GM12878 (cell line): Measurements from ENCODE around the gene LORICRIN. TPM values are rescaled to one million over a fixed set of nuclear protein-coding genes. Genes with fewer than 3 reads are reported as not detected.

Experiments
- ATAC-seq: fragments of 200-7000 bp; cut with Tn5 transposase; 3 replicates; pipeline ENCODE4 v1.9.1; 2020; ENCODE audit warnings: mild to moderate bottlenecking, moderate library complexity
- BruUV-seq: library from RNA; stranded (reverse); fragments of 400-500 nt; replicated peaks from 2 replicates; lab custom pipeline; 2021; lab: Mats Ljungman, UMichigan
- CTCF ChIA-PET: fragments of 300-600 bp; sonication (Branson Sonifier 250); formaldehyde crosslinking; extraction: SDS; loops from one replicate; lab custom pipeline; 2021; ENCODE audit warnings: inconsistent platforms; lab: Yijun Ruan, JAX
- POLR2A ChIA-PET: fragments of 350-600 bp; formaldehyde crosslinking; extraction: SDS; loops from one replicate; lab custom pipeline; 2021; ENCODE audit warnings: inconsistent platforms; lab: Charles Lee
- RAD21 ChIA-PET: fragments of 300-600 bp; sonication (Branson Sonifier 250); formaldehyde crosslinking; loops from one replicate; lab custom pipeline; 2023; ENCODE audit warnings: antibody characterized with exemption; ENCODE audit not compliant: unreplicated experiment; lab: Charles Lee
- SMC1A ChIA-PET: fragments of 300-600 bp; sonication (Branson Sonifier 250); formaldehyde crosslinking; loops from one replicate; lab custom pipeline; 2023; ENCODE audit not compliant: unreplicated experiment, uncharacterized antibody; lab: Charles Lee
- DNase-seq: peaks from one replicate; pipeline ENCODE4 v3.0.0-alpha.2; 2011; ENCODE audit warnings: low read depth, low spot score
- FAIRE-seq: peaks from 3 replicates; lab custom pipeline; 2011; peaks lifted over from hg19 to GRCh38; lab: Jason Lieb, UNC
- H2AFZ ChIP-seq: 2 replicates; pipeline ENCODE4 v1.6.0; 2011; ENCODE audit warnings: low read depth, low read length, control low read depth; ENCODE audit not compliant: control insufficient read depth
- H3K27ac ChIP-seq: 2 replicates; pipeline ENCODE4 v1.5.1; 2011; ENCODE audit warnings: control low read depth; ENCODE audit not compliant: control insufficient read depth, insufficient read depth
- H3K27me3 ChIP-seq, 2 experiments: replicated peaks in 1 of 2; 2 replicates each; pipeline versions ENCODE4 v1.6.0 to v1.6.1; 2011; ENCODE audit warnings: low read length in 1 of 2; ENCODE audit not compliant: control insufficient read depth in 2 of 2, insufficient read depth in 2 of 2
- H3K36me3 ChIP-seq, 2 experiments: 2 replicates each; pipeline ENCODE4 v1.5.1; 2011; ENCODE audit warnings: low read length in 1 of 2; ENCODE audit not compliant: control insufficient read depth in 2 of 2, insufficient read depth in 2 of 2
- H3K4me1 ChIP-seq: 2 replicates; pipeline ENCODE4 v1.6.1; 2011; ENCODE audit warnings: mild to moderate bottlenecking, low read length, moderate library complexity, mixed read lengths; ENCODE audit not compliant: control insufficient read depth, insufficient read depth
- H3K4me2 ChIP-seq: 2 replicates; pipeline ENCODE4 v1.6.0; 2011; ENCODE audit warnings: control low read depth; ENCODE audit not compliant: control insufficient read depth, insufficient read depth
- H3K4me3 ChIP-seq: fragments of 200-600 bp; sonication (generic); 2 replicates; pipeline ENCODE4 v1.5.1; 2016
- H3K79me2 ChIP-seq: 2 replicates; pipeline ENCODE4 v1.6.0; 2011; ENCODE audit warnings: low read length; ENCODE audit not compliant: control insufficient read depth, insufficient read depth
- H3K9ac ChIP-seq: 2 replicates; pipeline ENCODE4 v1.8.0; 2011; ENCODE audit warnings: low read length, control low read depth, mixed read lengths; ENCODE audit not compliant: control insufficient read depth, insufficient read depth
- H3K9me3 ChIP-seq: replicated peaks from 3 replicates; pipeline ENCODE4 v1.5.1; 2011; ENCODE audit warnings: mild to moderate bottlenecking, low read length; ENCODE audit not compliant: control insufficient read depth, insufficient read depth
- H4K20me1 ChIP-seq: 2 replicates; pipeline ENCODE4 v1.6.0; 2011; ENCODE audit not compliant: control insufficient read depth, insufficient read depth
- CBX5 ChIP-seq: sonication (generic); IDR thresholded peaks from 2 replicates; pipeline ENCODE4 v1.6.1; 2016; ENCODE audit warnings: low read depth, moderate library complexity, mild to moderate bottlenecking, inconsistent platforms
- CREM ChIP-seq: IDR thresholded peaks from 2 replicates; pipeline ENCODE4 v1.6.1; 2014; ENCODE audit warnings: antibody characterized with exemption, low read depth
- E2F8 ChIP-seq: fragments of 450-650 bp; IDR thresholded peaks from 2 replicates; pipeline ENCODE4 v1.6.1; 2018; ENCODE audit warnings: mild to moderate bottlenecking, low read depth, moderate library complexity; ENCODE audit not compliant: partially characterized antibody
- ELK1 ChIP-seq: IDR thresholded peaks from 2 replicates; pipeline ENCODE4 v1.6.1; 2012; ENCODE audit warnings: low read depth, low read length, improper control_type of control experiment
- JUND ChIP-seq: IDR thresholded peaks from 2 replicates; pipeline ENCODE4 v1.6.1; 2012; ENCODE audit warnings: low read depth, mild to moderate bottlenecking, low read length, improper control_type of control experiment, moderate library complexity
- KDM1A ChIP-seq: fragments of 200-600 bp; sonication (generic); IDR thresholded peaks from 2 replicates; pipeline ENCODE4 v1.6.1; 2016; ENCODE audit warnings: borderline replicate concordance
- MLLT1 ChIP-seq: fragments of 450-650 bp; IDR thresholded peaks from 2 replicates; pipeline ENCODE4 v1.6.1; 2016; ENCODE audit warnings: mild to moderate bottlenecking
- MTA2 ChIP-seq: fragments of 450-650 bp; IDR thresholded peaks from 2 replicates; pipeline ENCODE4 v1.6.1; 2016; ENCODE audit warnings: low read depth, mild to moderate bottlenecking, moderate library complexity
- MYB ChIP-seq: fragments of 150-350 bp; IDR thresholded peaks from 2 replicates; pipeline ENCODE4 v1.6.1; 2014; ENCODE audit warnings: mild to moderate bottlenecking, low read depth, low read length, borderline replicate concordance
- POLR2AphosphoS2 ChIP-seq: IDR thresholded peaks from 2 replicates; pipeline ENCODE4 v1.6.1; 2011; ENCODE audit warnings: low read depth, mild to moderate bottlenecking, low read length, improper control_type of control experiment, moderate library complexity
- RB1 ChIP-seq: fragments of 450-650 bp; formaldehyde crosslinking; IDR thresholded peaks from 2 replicates; pipeline ENCODE4 v1.6.1; 2017; ENCODE audit warnings: mild to moderate bottlenecking, borderline replicate concordance
- TARDBP ChIP-seq: IDR thresholded peaks from 2 replicates; pipeline ENCODE4 v1.6.1; 2016; ENCODE audit warnings: borderline replicate concordance
- TCF12 ChIP-seq: IDR thresholded peaks from 2 replicates; pipeline ENCODE4 v1.6.1; 2011; ENCODE audit warnings: low read depth, mild to moderate bottlenecking, low read length
- WGBS: methylation state at CpG from one replicate; pipeline ENCODE4 v1.1.6; 2016; ENCODE audit warnings: low lambda C conversion rate; ENCODE audit not compliant: insufficient replicate concordance, insufficient coverage; ENCODE audit errors: missing lambda C conversion rate; 5-methylcytosine and 5-hydroxymethylcytosine counted together
- in situ Hi-C: fragments of 300-500 bp; cut with MboI; formaldehyde crosslinking; loops from 9 replicates; pipeline ENCODE4 v1.14.3; 2018; ENCODE audit warnings: mixed read lengths
- intact Hi-C: fragments of 100-400 bp; cut with micrococcal nuclease; formaldehyde crosslinking; loops from one replicate; pipeline ENCODE4 v1.14.2; 2022; ENCODE audit not compliant: unreplicated experiment
- polyA plus RNA-seq, 11 experiments: library from polyadenylated mRNA; depleted of rRNA in 4 of 11; unstranded in 6 of 11; stranded (reverse) in 5 of 11; fragments of >200 nt; fragmentation: Nextera tagmentation in 4 of 11; fragmentation: Illumina TruSeq in 1 of 11; extraction: Ambion mirVana in 4 of 11; extraction: Trizol in 1 of 11; gene quantifications; 1 replicate in 1 of 11; 2 replicates in 10 of 11; pipeline versions ENCODE4 v1.2.1 to v1.2.3, GENCODE V29; 2011 to 2016; ENCODE audit warnings: inconsistent platforms in 2 of 11, missing spikeins in 2 of 11, low read depth in 1 of 11
- total RNA-seq, 4 experiments: library from RNA; depleted of rRNA in 3 of 4; stranded (reverse); fragments of >200 nt in 3 of 4; fragmentation: Illumina TruSeq in 1 of 4; extraction: Trizol in 1 of 4; gene quantifications; 2 replicates each; pipeline versions ENCODE4 v1.2.1 to v1.2.3, GENCODE V29; 2013 to 2021

The LORICRIN gene
- total and polyA plus RNA-seq, 10 of the 15 experiments (the other 5 are each of a cell fraction or from before 2014, with no cell fraction given), result 0.06 to 0.37 TPM; not detected in 8

- DNase-seq (no peak), FAIRE-seq (no peak), ATAC-seq (no peak)
- Histone ChIP-seq H3K27ac (no peak overlapping the region), H3K9ac (no peak overlapping the region), H3K27me3 (no peaks in the 10 kb centered on the region), H3K36me3 (no peaks in the 10 kb centered on the region), H3K4me2 (no peak overlapping the region), H3K4me3 (no peak overlapping the region), H3K79me2 (no peaks in the 10 kb centered on the region), H4K20me1 (no peaks in the 10 kb centered on the region), H3K4me1 (no peaks in the 10 kb centered on the region), H2AFZ (no peak overlapping the region), H3K9me3 (no peaks in the 10 kb centered on the region; the same call in 2 of the 3 replicates)
- POLR2A ChIA-PET, result interaction anchor here (0.7 to 0.8 kb wide), 2 partner anchors 10 to 1551 kb away, joined by 3 read pairs; no protein-coding TSS in a partner anchor
- CTCF ChIA-PET, result interaction anchor here (1.2 to 5.6 kb wide), 4 partner anchors 12 to 26 kb away, joined by 3 to 27 read pairs (median 12); no protein-coding TSS in a partner anchor
- RAD21 ChIA-PET, result interaction anchor here (1.5 to 3.5 kb wide), 3 partner anchors 12 to 58 kb away, joined by 5 to 26 read pairs (median 9); no protein-coding TSS in a partner anchor
- in situ Hi-C loops, result no loop called here
- intact Hi-C loops, result no loop called here
- SMC1A ChIA-PET, result interaction anchor here (0.6 to 5.2 kb wide), 6 partner anchors 10 to 475 kb away, joined by 3 to 42 read pairs (median 21); no protein-coding TSS in a partner anchor
- BruUV-seq, result no TSS peak
- 22% methylated on average over 2 of the region's 2 CpGs for WGBS
- TF ChIP-seq MTA2 (no peak), CBX5 (no peak), MYB (no peak), MLLT1 (no peak), TARDBP (no peak), JUND (no peak), ELK1 (no peak), KDM1A (no peak), POLR2AphosphoS2 (no peak), TCF12 (no peak), CREM (no peak), RB1 (no peak), E2F8 (no peak)
These were observed 8.4 kb upstream of the LORICRIN start for GRCh38 chr1:153251087-153251486.
